GM21619 (cell line): ENCODE measurements around the gene ANXA2.

Experiments
- ATAC-seq: cut with Tn5 transposase; IDR thresholded peaks from one replicate; pipeline ENCODE4 v1.9.1; 2021; ENCODE audit not compliant: unreplicated experiment

ANXA2 gene

DNA sequence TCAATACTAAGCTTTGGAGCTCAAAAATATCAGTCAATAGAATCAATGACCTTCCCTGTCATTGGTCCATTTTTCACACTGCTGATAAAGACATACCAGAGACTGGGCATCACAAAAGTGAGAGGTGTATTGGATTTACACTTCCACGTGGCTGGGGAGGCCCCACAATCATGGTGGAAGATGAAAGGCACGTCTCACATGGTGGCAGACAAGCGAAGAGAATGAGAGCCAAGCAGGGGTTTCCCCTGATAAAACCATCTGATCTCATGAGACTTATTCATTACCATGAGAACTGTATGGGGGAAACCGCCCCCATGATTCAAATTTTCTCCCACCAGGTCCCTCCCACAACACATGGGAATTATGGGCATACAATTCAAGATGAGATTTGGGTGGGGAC, 81.9 kb downstream of the ANXA2 start:
- ATAC-seq: no peak

DNA sequence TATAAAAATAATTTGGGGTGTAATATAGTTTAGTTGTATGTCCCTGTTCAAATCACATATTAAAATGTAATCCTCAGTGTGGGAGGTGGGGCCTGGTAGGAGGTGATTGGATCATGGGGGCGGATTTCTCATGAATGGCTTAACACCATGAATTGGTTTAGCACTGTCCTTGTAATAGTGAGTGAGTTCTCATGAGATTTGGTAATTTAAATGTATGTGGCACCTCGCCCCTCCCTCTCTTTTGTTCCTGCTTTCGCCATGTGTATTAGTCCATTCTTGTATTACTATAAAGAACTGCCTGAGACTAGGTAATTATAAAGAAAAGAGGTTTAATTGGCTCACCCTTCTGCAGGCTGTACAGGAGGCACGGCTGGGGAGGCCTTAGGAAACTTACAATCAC, 83.9 kb downstream of the ANXA2 start:
- ATAC-seq: no peak

DNA sequence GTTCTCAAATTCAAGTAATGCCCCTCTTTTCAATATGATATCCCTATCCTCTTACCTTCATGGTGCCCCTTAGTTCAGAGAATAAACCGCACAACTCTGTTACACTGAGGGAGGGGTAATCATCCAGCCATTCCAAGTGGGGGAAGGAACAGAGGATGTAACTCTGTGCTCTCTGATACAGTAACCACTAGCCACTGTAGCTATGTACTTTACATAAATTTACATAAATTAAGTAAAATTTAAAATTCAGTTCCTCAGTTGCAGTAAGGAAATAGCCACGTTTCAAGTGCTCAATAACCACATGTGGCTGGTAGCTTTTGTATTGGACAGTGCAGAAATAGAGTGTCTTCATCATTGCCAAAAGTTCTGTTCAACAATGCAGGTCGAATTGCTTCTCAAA, 90.8 kb downstream of the ANXA2 start:
- ATAC-seq: no peak

DNA sequence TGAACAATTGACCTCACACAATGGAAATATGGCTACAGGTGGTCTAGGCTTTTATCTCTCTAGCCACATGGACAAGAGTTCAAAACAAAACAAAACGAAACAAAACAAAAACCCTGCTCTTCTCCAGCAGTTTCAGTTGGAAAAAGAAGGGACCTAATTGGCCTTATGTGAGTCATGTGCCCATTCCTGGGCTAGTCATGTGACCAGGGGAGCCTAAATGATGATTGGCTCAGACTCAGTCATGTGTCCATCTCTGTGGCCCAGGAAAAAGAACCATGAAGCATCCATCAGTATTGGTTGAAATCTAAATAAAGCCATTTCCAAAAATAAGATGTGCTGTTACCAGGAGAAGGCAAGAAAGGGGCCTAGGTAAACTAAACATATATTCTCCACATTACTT, 96.8 kb downstream of the ANXA2 start:
- ATAC-seq: no peak

GRCh38 chr15:60299452-60300047, 98.2 kb downstream of the ANXA2 start:
- no peak for ATAC-seq
